ENCODE measurements around the gene CYP2S1. TPM values are rescaled to one million over a fixed set of nuclear protein-coding genes. Genes with fewer than 3 reads are reported as not detected.

Gene CYP2S1
- total RNA-seq, 1 experiment from 2014 or later, result 0.19 TPM

DNA sequence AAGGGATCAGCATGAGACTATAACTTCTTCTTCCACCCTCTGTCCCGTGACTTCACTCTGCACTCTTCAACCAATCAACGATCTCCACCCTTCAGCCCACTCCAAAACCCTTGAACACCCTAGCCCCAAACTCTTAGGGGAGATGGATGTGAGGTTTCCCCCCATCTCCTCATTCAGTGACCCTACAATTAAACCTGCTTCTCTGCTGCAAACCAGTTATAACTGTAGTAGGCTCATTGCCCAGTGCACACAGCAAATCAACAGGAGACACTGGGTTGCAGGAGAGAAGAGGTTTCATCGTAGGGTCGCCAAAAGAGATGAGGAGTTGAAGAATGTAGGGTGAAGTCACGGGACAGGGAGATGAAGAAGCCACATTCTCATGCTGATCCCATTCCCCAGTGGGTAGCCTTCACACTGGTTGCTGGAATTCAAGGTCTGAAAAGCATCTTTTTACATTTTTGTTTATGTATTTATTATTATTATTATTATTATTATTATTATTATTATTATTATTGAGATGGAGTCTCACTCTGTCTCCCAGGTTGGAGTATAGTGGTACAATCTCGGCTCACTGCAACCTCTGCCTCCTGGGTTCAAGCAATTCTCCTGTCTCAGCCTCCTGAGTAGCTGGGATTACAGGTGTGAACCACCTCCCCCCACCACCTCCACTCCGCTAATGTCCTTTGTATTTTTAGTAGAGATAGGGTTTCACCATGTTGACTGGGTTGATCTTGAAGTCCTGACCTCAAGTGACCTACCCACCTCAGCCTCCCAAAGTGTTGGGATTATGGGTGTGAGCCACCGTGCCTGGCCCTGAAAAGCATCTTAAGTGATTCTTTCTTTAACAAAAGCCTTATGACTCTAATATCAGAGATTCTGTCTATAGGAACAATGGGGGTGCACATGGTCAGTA lies 5.8 kb upstream of the CYP2S1 start:
- intact Hi-C loops (cut with micrococcal nuclease; ENCODE audit: unreplicated experiment), result no loop called here
- Histone ChIP-seq H3K36me3 (ENCODE audit: insufficient read depth, low read length, poor library complexity, severe bottlenecking) (no peaks in the 10 kb centered on the region), H3K4me3 (ENCODE audit: low read depth, low read length, poor library complexity, severe bottlenecking) (no peak overlapping the region), H3K9me3 (ENCODE audit: low read depth, low read length, poor library complexity, severe bottlenecking) (no peaks in the 10 kb centered on the region), H3K27me3 (replicated peaks; ENCODE audit: insufficient read depth, low read depth, low read length, poor library complexity) (peaks cover 25% of the 10 kb centered on the region), H3K27ac (ENCODE audit: low read depth, low read length, poor library complexity, severe bottlenecking) (no peak overlapping the region), H3K4me1 (ENCODE audit: insufficient read depth, low read length, poor library complexity, severe bottlenecking) (peaks cover 7% of the 10 kb centered on the region)
- DNase-seq (ENCODE audit: low spot score), result no peak
- no TSS peak for BruUV-seq (replicated peaks)
- no peak for TF ChIP-seq EZH2 (IDR thresholded peaks at IDR 0.05; ENCODE audit: borderline replicate concordance, low read depth, low read length, poor library complexity, severe bottlenecking)
- TF ChIP-seq, protein P1, sequence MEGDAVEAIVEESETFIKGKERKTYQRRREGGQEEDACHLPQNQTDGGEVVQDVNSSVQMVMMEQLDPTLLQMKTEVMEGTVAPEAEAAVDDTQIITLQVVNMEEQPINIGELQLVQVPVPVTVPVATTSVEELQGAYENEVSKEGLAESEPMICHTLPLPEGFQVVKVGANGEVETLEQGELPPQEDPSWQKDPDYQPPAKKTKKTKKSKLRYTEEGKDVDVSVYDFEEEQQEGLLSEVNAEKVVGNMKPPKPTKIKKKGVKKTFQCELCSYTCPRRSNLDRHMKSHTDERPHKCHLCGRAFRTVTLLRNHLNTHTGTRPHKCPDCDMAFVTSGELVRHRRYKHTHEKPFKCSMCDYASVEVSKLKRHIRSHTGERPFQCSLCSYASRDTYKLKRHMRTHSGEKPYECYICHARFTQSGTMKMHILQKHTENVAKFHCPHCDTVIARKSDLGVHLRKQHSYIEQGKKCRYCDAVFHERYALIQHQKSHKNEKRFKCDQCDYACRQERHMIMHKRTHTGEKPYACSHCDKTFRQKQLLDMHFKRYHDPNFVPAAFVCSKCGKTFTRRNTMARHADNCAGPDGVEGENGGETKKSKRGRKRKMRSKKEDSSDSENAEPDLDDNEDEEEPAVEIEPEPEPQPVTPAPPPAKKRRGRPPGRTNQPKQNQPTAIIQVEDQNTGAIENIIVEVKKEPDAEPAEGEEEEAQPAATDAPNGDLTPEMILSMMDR (conservative IDR thresholded peaks at IDR 0.05; ENCODE audit: low read depth, low read length), result no peak
- ChIA-PET POLR2A (ENCODE audit: low non-redundant PET) (no interaction called here), CTCF (no interaction called here)

- CTCF ChIA-PET, result no interaction called here
- intact Hi-C loops (cut with micrococcal nuclease; ENCODE audit: unreplicated experiment), result no loop called here
- POLR2A ChIA-PET (ENCODE audit: low non-redundant PET), result no interaction called here
- H3K27ac ChIP-seq (ENCODE audit: low read depth, low read length, poor library complexity, severe bottlenecking), result no peak overlapping the region
- H3K4me3 ChIP-seq (ENCODE audit: low read depth, low read length, poor library complexity, severe bottlenecking), result no peak overlapping the region
- H3K9me3 ChIP-seq (ENCODE audit: low read depth, low read length, poor library complexity, severe bottlenecking), result no peaks in the 10 kb centered on the region
- H3K36me3 ChIP-seq (ENCODE audit: insufficient read depth, low read length, poor library complexity, severe bottlenecking), result no peaks in the 10 kb centered on the region
- BruUV-seq (replicated peaks), result no TSS peak
- no peak for DNase-seq (ENCODE audit: low spot score)
- TF ChIP-seq, protein P1 (conservative IDR thresholded peaks at IDR 0.05; ENCODE audit: low read depth, low read length), result no peak
- TF ChIP-seq EZH2 (IDR thresholded peaks at IDR 0.05; ENCODE audit: borderline replicate concordance, low read depth, low read length, poor library complexity, severe bottlenecking), result no peak
- H3K4me1 ChIP-seq (ENCODE audit: insufficient read depth, low read length, poor library complexity, severe bottlenecking), result peaks cover 7% of the 10 kb centered on the region
- peaks cover 31% of the 10 kb centered on the region for H3K27me3 ChIP-seq (replicated peaks; ENCODE audit: insufficient read depth, low read depth, low read length, poor library complexity)
Observed at GRCh38 chr19:41187884-41188279, 5.1 kb upstream of the CYP2S1 start.

- Histone ChIP-seq H3K9me3 (ENCODE audit: low read depth, low read length, poor library complexity, severe bottlenecking) (no peaks in the 10 kb centered on the region), H3K4me3 (ENCODE audit: low read depth, low read length, poor library complexity, severe bottlenecking) (no peak overlapping the region), H3K4me1 (ENCODE audit: insufficient read depth, low read length, poor library complexity, severe bottlenecking) (peaks cover 7% of the 10 kb centered on the region), H3K27ac (ENCODE audit: low read depth, low read length, poor library complexity, severe bottlenecking) (no peak overlapping the region), H3K36me3 (ENCODE audit: insufficient read depth, low read length, poor library complexity, severe bottlenecking) (no peaks in the 10 kb centered on the region), H3K27me3 (replicated peaks; ENCODE audit: insufficient read depth, low read depth, low read length, poor library complexity) (peaks cover 44% of the 10 kb centered on the region)
- TF ChIP-seq, protein P1 (conservative IDR thresholded peaks at IDR 0.05; ENCODE audit: low read depth, low read length), result no peak
- no peak for TF ChIP-seq EZH2 (IDR thresholded peaks at IDR 0.05; ENCODE audit: borderline replicate concordance, low read depth, low read length, poor library complexity, severe bottlenecking)
- ChIA-PET CTCF (no interaction called here), POLR2A (ENCODE audit: low non-redundant PET) (interaction anchor here (0.6 kb wide), 1 partner anchor 8 kb away, joined by 3 read pairs; no protein-coding TSS in a partner anchor)
- no TSS peak for BruUV-seq (replicated peaks)
- peak; percentile 34 for DNase-seq (ENCODE audit: low spot score)
- intact Hi-C loops (cut with micrococcal nuclease; ENCODE audit: unreplicated experiment), result no loop called here
Observed at GRCh38 chr19:41189425-41190065, 3.5 kb upstream of the CYP2S1 start.

Measured in A673 (cell line).